Measurements from ENCODE around the gene FBXO15. TPM values are rescaled to one million over a fixed set of nuclear protein-coding genes. Genes with fewer than 3 reads are reported as not detected.

FBXO15 gene
- total RNA-seq, 1 donor from 2014 or later: not detected

GRCh38 chr18:74186661-74187060, 39.0 kb upstream of the FBXO15 start:
- intact Hi-C loops (cut with micrococcal nuclease): no loop called here
- Histone ChIP-seq H3K4me1 (no peaks in the 10 kb centered on the region), H3K4me3 (no peak overlapping the region), H3K27ac (replicated peaks) (no peak overlapping the region), H3K27me3 (ENCODE audit: low read depth) (peaks cover 33% of the 10 kb centered on the region), H3K36me3 (no peaks in the 10 kb centered on the region), H3K9me3 (replicated peaks) (no peaks in the 10 kb centered on the region)
- no peak for DNase-seq
- TF ChIP-seq CTCF (IDR thresholded peaks at IDR 0.05; ENCODE audit: borderline replicate concordance): no peak

GRCh38 chr18:74185860-74186259, 38.2 kb upstream of the FBXO15 start:
- H3K27ac ChIP-seq (replicated peaks): no peak overlapping the region
- H3K9me3 ChIP-seq (replicated peaks): no peaks in the 10 kb centered on the region
- DNase-seq: no peak
- intact Hi-C loops (cut with micrococcal nuclease): no loop called here
- no peak overlapping the region for H3K4me3 ChIP-seq
- H3K27me3 ChIP-seq (ENCODE audit: low read depth): peaks cover 33% of the 10 kb centered on the region
- TF ChIP-seq CTCF (IDR thresholded peaks at IDR 0.05; ENCODE audit: borderline replicate concordance): no peak
- H3K36me3 ChIP-seq: no peaks in the 10 kb centered on the region
- H3K4me1 ChIP-seq: no peaks in the 10 kb centered on the region

GRCh38 chr18:74184875-74185274, 37.2 kb upstream of the FBXO15 start:
- no peaks in the 10 kb centered on the region for H3K36me3 ChIP-seq
- peaks cover 33% of the 10 kb centered on the region for H3K27me3 ChIP-seq (ENCODE audit: low read depth)
- no peak for DNase-seq
- peaks cover 6% of the 10 kb centered on the region for H3K9me3 ChIP-seq (replicated peaks)
- H3K27ac ChIP-seq (replicated peaks): no peak overlapping the region
- intact Hi-C loops (cut with micrococcal nuclease): no loop called here
- no peaks in the 10 kb centered on the region for H3K4me1 ChIP-seq
- TF ChIP-seq CTCF (IDR thresholded peaks at IDR 0.05; ENCODE audit: borderline replicate concordance): no peak
- no peak overlapping the region for H3K4me3 ChIP-seq

- intact Hi-C loops (cut with micrococcal nuclease): no loop called here
- TF ChIP-seq CTCF (IDR thresholded peaks at IDR 0.05; ENCODE audit: borderline replicate concordance): no peak
- no peak for DNase-seq
These were observed 35.5 kb upstream of the FBXO15 start for GRCh38 chr18:74183130-74183529.

GRCh38 chr18:74182335-74182734, 34.7 kb upstream of the FBXO15 start:
- Histone ChIP-seq H3K4me3 (no peak overlapping the region), H3K9me3 (replicated peaks) (peaks cover 6% of the 10 kb centered on the region), H3K4me1 (no peaks in the 10 kb centered on the region), H3K36me3 (no peaks in the 10 kb centered on the region), H3K27me3 (ENCODE audit: low read depth) (peaks cover 33% of the 10 kb centered on the region), H3K27ac (replicated peaks) (no peak overlapping the region)
- no peak for TF ChIP-seq CTCF (IDR thresholded peaks at IDR 0.05; ENCODE audit: borderline replicate concordance)
- no peak for DNase-seq
- intact Hi-C loops (cut with micrococcal nuclease): no loop called here

More at GRCh38 chr18:74183130-74183529, 35.5 kb upstream of the FBXO15 start:
- Histone ChIP-seq H3K27ac (replicated peaks) (no peak overlapping the region), H3K4me3 (no peak overlapping the region), H3K27me3 (ENCODE audit: low read depth) (peaks cover 33% of the 10 kb centered on the region), H3K36me3 (no peaks in the 10 kb centered on the region), H3K4me1 (no peaks in the 10 kb centered on the region), H3K9me3 (replicated peaks) (peaks cover 6% of the 10 kb centered on the region)
